GM12878 (cell line): ENCODE measurements around the gene SEC23IP. TPM values are rescaled to one million over a fixed set of nuclear protein-coding genes. Genes with fewer than 3 reads are reported as not detected.

Experiments
- ATAC-seq: fragments of 200-7000 bp; cut with Tn5 transposase; 3 replicates; pipeline ENCODE4 v1.9.1; 2020; ENCODE audit warnings: mild to moderate bottlenecking, moderate library complexity
- BruUV-seq: library from RNA; stranded (reverse); fragments of 400-500 nt; replicated peaks from 2 replicates; lab custom pipeline; 2021; lab: Mats Ljungman, UMichigan
- CTCF ChIA-PET: fragments of 300-600 bp; sonication (Branson Sonifier 250); formaldehyde crosslinking; extraction: SDS; loops from one replicate; lab custom pipeline; 2021; ENCODE audit warnings: inconsistent platforms; lab: Yijun Ruan, JAX
- POLR2A ChIA-PET: fragments of 350-600 bp; formaldehyde crosslinking; extraction: SDS; loops from one replicate; lab custom pipeline; 2021; ENCODE audit warnings: inconsistent platforms; lab: Charles Lee
- RAD21 ChIA-PET: fragments of 300-600 bp; sonication (Branson Sonifier 250); formaldehyde crosslinking; loops from one replicate; lab custom pipeline; 2023; ENCODE audit warnings: antibody characterized with exemption; ENCODE audit not compliant: unreplicated experiment; lab: Charles Lee
- SMC1A ChIA-PET: fragments of 300-600 bp; sonication (Branson Sonifier 250); formaldehyde crosslinking; loops from one replicate; lab custom pipeline; 2023; ENCODE audit not compliant: unreplicated experiment, uncharacterized antibody; lab: Charles Lee
- DNase-seq: peaks from one replicate; pipeline ENCODE4 v3.0.0-alpha.2; 2011; ENCODE audit warnings: low read depth, low spot score
- FAIRE-seq: peaks from 3 replicates; lab custom pipeline; 2011; peaks lifted over from hg19 to GRCh38; lab: Jason Lieb, UNC
- H2AFZ ChIP-seq: 2 replicates; pipeline ENCODE4 v1.6.0; 2011; ENCODE audit warnings: low read depth, low read length, control low read depth; ENCODE audit not compliant: control insufficient read depth
- H3K27ac ChIP-seq: 2 replicates; pipeline ENCODE4 v1.5.1; 2011; ENCODE audit warnings: control low read depth; ENCODE audit not compliant: control insufficient read depth, insufficient read depth
- H3K27me3 ChIP-seq, 2 experiments: replicated peaks in 1 of 2; 2 replicates each; pipeline versions ENCODE4 v1.6.0 to v1.6.1; 2011; ENCODE audit warnings: low read length in 1 of 2; ENCODE audit not compliant: control insufficient read depth in 2 of 2, insufficient read depth in 2 of 2
- H3K36me3 ChIP-seq, 2 experiments: 2 replicates each; pipeline ENCODE4 v1.5.1; 2011; ENCODE audit warnings: low read length in 1 of 2; ENCODE audit not compliant: control insufficient read depth in 2 of 2, insufficient read depth in 2 of 2
- H3K4me1 ChIP-seq: 2 replicates; pipeline ENCODE4 v1.6.1; 2011; ENCODE audit warnings: mild to moderate bottlenecking, low read length, moderate library complexity, mixed read lengths; ENCODE audit not compliant: control insufficient read depth, insufficient read depth
- H3K4me2 ChIP-seq: 2 replicates; pipeline ENCODE4 v1.6.0; 2011; ENCODE audit warnings: control low read depth; ENCODE audit not compliant: control insufficient read depth, insufficient read depth
- H3K4me3 ChIP-seq: fragments of 200-600 bp; sonication (generic); 2 replicates; pipeline ENCODE4 v1.5.1; 2016
- H3K79me2 ChIP-seq: 2 replicates; pipeline ENCODE4 v1.6.0; 2011; ENCODE audit warnings: low read length; ENCODE audit not compliant: control insufficient read depth, insufficient read depth
- H3K9ac ChIP-seq: 2 replicates; pipeline ENCODE4 v1.8.0; 2011; ENCODE audit warnings: low read length, control low read depth, mixed read lengths; ENCODE audit not compliant: control insufficient read depth, insufficient read depth
- H3K9me3 ChIP-seq: replicated peaks from 3 replicates; pipeline ENCODE4 v1.5.1; 2011; ENCODE audit warnings: mild to moderate bottlenecking, low read length; ENCODE audit not compliant: control insufficient read depth, insufficient read depth
- H4K20me1 ChIP-seq: 2 replicates; pipeline ENCODE4 v1.6.0; 2011; ENCODE audit not compliant: control insufficient read depth, insufficient read depth
- CHD1 ChIP-seq: IDR thresholded peaks from 2 replicates; pipeline ENCODE4 v1.6.1; 2012; ENCODE audit warnings: low read depth, low read length, improper control_type of control experiment
- EED ChIP-seq: sonication (generic); IDR thresholded peaks from 2 replicates; pipeline ENCODE4 v1.6.1; 2016; ENCODE audit warnings: antibody characterized with exemption, low read depth
- HDAC2 ChIP-seq: fragments of 200-600 bp; sonication (generic); IDR thresholded peaks from 2 replicates; pipeline ENCODE4 v1.6.1; 2017
- NFYA ChIP-seq: IDR thresholded peaks from 2 replicates; pipeline ENCODE4 v1.6.1; 2011; ENCODE audit warnings: low read depth, mild to moderate bottlenecking, low read length, improper control_type of control experiment, borderline replicate concordance
- POLR2AphosphoS5 ChIP-seq: IDR thresholded peaks from 2 replicates; pipeline ENCODE4 v1.6.1; 2011; ENCODE audit warnings: mild to moderate bottlenecking, low read length, inconsistent platforms
- SIX5 ChIP-seq: IDR thresholded peaks from 2 replicates; pipeline ENCODE4 v1.6.1; 2011; ENCODE audit warnings: mild to moderate bottlenecking, low read depth, low read length, moderate library complexity; ENCODE audit not compliant: severe bottlenecking
- SP1 ChIP-seq: IDR thresholded peaks from one replicate; pipeline ENCODE4 v1.6.1; 2011; ENCODE audit warnings: low read depth, low read length
- YY1 ChIP-seq: IDR thresholded peaks from 2 replicates; pipeline ENCODE4 v1.6.1; 2011; ENCODE audit warnings: low read depth, mild to moderate bottlenecking, low read length
- ZBTB33 ChIP-seq: fragments of 450-650 bp; IDR thresholded peaks from 2 replicates; pipeline ENCODE4 v1.6.1; 2017; ENCODE audit warnings: mild to moderate bottlenecking
- WGBS: methylation state at CpG from one replicate; pipeline ENCODE4 v1.1.6; 2016; ENCODE audit warnings: low lambda C conversion rate; ENCODE audit not compliant: insufficient replicate concordance, insufficient coverage; ENCODE audit errors: missing lambda C conversion rate; 5-methylcytosine and 5-hydroxymethylcytosine counted together
- in situ Hi-C: fragments of 300-500 bp; cut with MboI; formaldehyde crosslinking; loops from 9 replicates; pipeline ENCODE4 v1.14.3; 2018; ENCODE audit warnings: mixed read lengths
- intact Hi-C: fragments of 100-400 bp; cut with micrococcal nuclease; formaldehyde crosslinking; loops from one replicate; pipeline ENCODE4 v1.14.2; 2022; ENCODE audit not compliant: unreplicated experiment
- polyA plus RNA-seq, 11 experiments: library from polyadenylated mRNA; depleted of rRNA in 4 of 11; unstranded in 6 of 11; stranded (reverse) in 5 of 11; fragments of >200 nt; fragmentation: Nextera tagmentation in 4 of 11; fragmentation: Illumina TruSeq in 1 of 11; extraction: Ambion mirVana in 4 of 11; extraction: Trizol in 1 of 11; gene quantifications; 1 replicate in 1 of 11; 2 replicates in 10 of 11; pipeline versions ENCODE4 v1.2.1 to v1.2.3, GENCODE V29; 2011 to 2016; ENCODE audit warnings: inconsistent platforms in 2 of 11, missing spikeins in 2 of 11, low read depth in 1 of 11
- total RNA-seq, 4 experiments: library from RNA; depleted of rRNA in 3 of 4; stranded (reverse); fragments of >200 nt in 3 of 4; fragmentation: Illumina TruSeq in 1 of 4; extraction: Trizol in 1 of 4; gene quantifications; 2 replicates each; pipeline versions ENCODE4 v1.2.1 to v1.2.3, GENCODE V29; 2013 to 2021

SEC23IP gene
- total and polyA plus RNA-seq, 10 of the 15 experiments (the other 5 are each of a cell fraction or from before 2014, with no cell fraction given): 15.1 to 82.5 (median 36.0) TPM

DNA sequence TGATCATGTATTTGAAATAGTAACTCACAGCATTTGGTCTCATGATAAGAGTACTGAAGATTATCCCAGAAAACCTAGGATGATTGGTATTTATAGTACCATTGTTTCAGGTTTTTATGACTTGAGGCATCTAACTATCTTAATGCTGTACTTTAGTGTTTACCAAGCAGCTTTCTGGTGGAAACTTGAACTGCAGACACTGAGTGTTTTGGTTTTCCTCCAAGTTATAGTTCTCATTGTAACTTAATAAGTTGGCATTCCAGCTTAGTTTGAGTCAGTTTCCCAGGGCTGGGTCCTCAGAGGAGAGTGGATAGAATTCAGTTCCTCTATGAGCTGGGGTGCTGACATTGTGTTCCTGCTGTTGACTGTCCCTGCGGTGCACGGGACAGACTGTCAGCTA is 50.4 kb downstream of the SEC23IP start:
- peaks cover 6 to 8% of the 10 kb centered on the region in 2 experiments; a peak in 3 of 4 replicates for H3K36me3 ChIP-seq
- in situ Hi-C loops (no loop called here), intact Hi-C loops (no loop called here)
- FAIRE-seq: no peak
- H3K4me1 ChIP-seq: no peaks in the 10 kb centered on the region
- WGBS: 97% methylated on average over 2 of the region's 2 CpGs
- H3K4me3 ChIP-seq: no peak overlapping the region
- ChIA-PET RAD21 (no interaction called here), CTCF (interaction anchor here (0.7 to 1.3 kb wide), 2 partner anchors 192 to 256 kb away, joined by 3 to 4 read pairs; no protein-coding TSS in a partner anchor), SMC1A (interaction anchor here (1.1 to 1.3 kb wide), 2 partner anchors 15 to 21 kb away, joined by 3 read pairs; no protein-coding TSS in a partner anchor), POLR2A (interaction anchor here (0.5 kb wide), 1 partner anchor 1207 kb away, joined by 3 read pairs; no protein-coding TSS in a partner anchor)
- H3K27me3 ChIP-seq: no peaks in the 10 kb centered on the region
- BruUV-seq: no TSS peak
- no peak overlapping the region for H3K4me2 ChIP-seq
- ATAC-seq: no peak
- H3K79me2 ChIP-seq: no peaks in the 10 kb centered on the region
- no peak overlapping the region for H3K27ac ChIP-seq
- no peaks in the 10 kb centered on the region for H3K9me3 ChIP-seq
- no peak overlapping the region for H3K9ac ChIP-seq
- no peak for DNase-seq
- TF ChIP-seq HDAC2 (no peak), NFYA (no peak), EED (no peak), SIX5 (no peak), POLR2AphosphoS5 (no peak), CHD1 (no peak), SP1 (no peak), ZBTB33 (no peak), YY1 (no peak)
- no peaks in the 10 kb centered on the region for H4K20me1 ChIP-seq
- no peak overlapping the region for H2AFZ ChIP-seq
